Mucosa of stomach (tissue), 1 donor: ENCODE data around the gene NLE1.
A peak's percentile ranks its signal among the peaks of the same experiment; 100 is the strongest.

Experiments
- H3K27me3 ChIP-seq: one replicate; pipeline ENCODE4 v1.7.0; 2013; ENCODE audit warnings: mild to moderate bottlenecking, low read length; ENCODE audit not compliant: control insufficient read depth, insufficient read depth
- H3K36me3 ChIP-seq: one replicate; pipeline ENCODE4 v1.7.0; 2013; ENCODE audit warnings: low read length; ENCODE audit not compliant: control insufficient read depth, insufficient read depth
- H3K4me1 ChIP-seq: one replicate; pipeline ENCODE4 v1.7.0; 2013; ENCODE audit warnings: mild to moderate bottlenecking, low read length; ENCODE audit not compliant: control insufficient read depth, insufficient read depth
- H3K4me3 ChIP-seq: one replicate; pipeline ENCODE4 v1.7.0; 2013; ENCODE audit warnings: low read length
- H3K9ac ChIP-seq: one replicate; pipeline ENCODE4 v1.7.0; 2013; ENCODE audit warnings: mild to moderate bottlenecking, low read length, moderate library complexity
- H3K9me3 ChIP-seq: one replicate; pipeline ENCODE4 v1.7.0; 2013; ENCODE audit warnings: mild to moderate bottlenecking, low read length, moderate library complexity; ENCODE audit not compliant: control insufficient read depth
- donor health status: Pancreatic carcinoma.

Gene NLE1

GRCh38 chr17:35088356-35088880, 53.7 kb downstream of the NLE1 start:
- no peaks in the 10 kb centered on the region for H3K27me3 ChIP-seq
- peak overlapping the region; percentile 97 for H3K4me3 ChIP-seq
- H3K9me3 ChIP-seq = no peaks in the 10 kb centered on the region
- H3K9ac ChIP-seq = peak overlapping the region; percentile 90
- H3K36me3 ChIP-seq = no peaks in the 10 kb centered on the region
- H3K4me1 ChIP-seq = peaks cover 27% of the 10 kb centered on the region

GRCh38 chr17:35087731-35088355, 54.3 kb downstream of the NLE1 start:
- Histone ChIP-seq H3K4me3 (peak overlapping the region; percentile 97), H3K9ac (peak overlapping the region; percentile 90), H3K36me3 (no peaks in the 10 kb centered on the region), H3K27me3 (no peaks in the 10 kb centered on the region), H3K4me1 (peaks cover 33% of the 10 kb centered on the region), H3K9me3 (no peaks in the 10 kb centered on the region)

- Histone ChIP-seq H3K9me3 (no peaks in the 10 kb centered on the region), H3K4me1 (peaks cover 41% of the 10 kb centered on the region), H3K36me3 (no peaks in the 10 kb centered on the region), H3K9ac (peak overlapping the region; percentile 90), H3K4me3 (peak overlapping the region; percentile 97), H3K27me3 (no peaks in the 10 kb centered on the region)
Observed at GRCh38 chr17:35086931-35087573, 55.1 kb downstream of the NLE1 start.

GRCh38 chr17:35086164-35086563, 55.9 kb downstream of the NLE1 start:
- no peaks in the 10 kb centered on the region for H3K9me3 ChIP-seq
- no peak overlapping the region for H3K9ac ChIP-seq
- H3K4me1 ChIP-seq = peaks cover 43% of the 10 kb centered on the region
- no peaks in the 10 kb centered on the region for H3K27me3 ChIP-seq
- no peaks in the 10 kb centered on the region for H3K36me3 ChIP-seq
- no peak overlapping the region for H3K4me3 ChIP-seq

GRCh38 chr17:35084987-35085386, 57.1 kb downstream of the NLE1 start:
- H3K9ac ChIP-seq = no peak overlapping the region
- H3K9me3 ChIP-seq = no peaks in the 10 kb centered on the region
- no peaks in the 10 kb centered on the region for H3K27me3 ChIP-seq
- peaks cover 48% of the 10 kb centered on the region for H3K4me1 ChIP-seq
- no peak overlapping the region for H3K4me3 ChIP-seq
- no peaks in the 10 kb centered on the region for H3K36me3 ChIP-seq

- Histone ChIP-seq H3K36me3 (no peaks in the 10 kb centered on the region), H3K9ac (no peak overlapping the region), H3K4me1 (peaks cover 55% of the 10 kb centered on the region), H3K9me3 (no peaks in the 10 kb centered on the region), H3K4me3 (no peak overlapping the region), H3K27me3 (no peaks in the 10 kb centered on the region)
Observed at GRCh38 chr17:35083071-35083470, 59.0 kb downstream of the NLE1 start.

GRCh38 chr17:35082073-35082657, 59.9 kb downstream of the NLE1 start:
- Histone ChIP-seq H3K9ac (peak overlapping the region; percentile 23), H3K9me3 (no peaks in the 10 kb centered on the region), H3K4me1 (peaks cover 60% of the 10 kb centered on the region), H3K4me3 (no peak overlapping the region), H3K27me3 (no peaks in the 10 kb centered on the region), H3K36me3 (no peaks in the 10 kb centered on the region)

- Histone ChIP-seq H3K9me3 (no peaks in the 10 kb centered on the region), H3K36me3 (no peaks in the 10 kb centered on the region), H3K4me3 (no peak overlapping the region), H3K4me1 (peaks cover 56% of the 10 kb centered on the region), H3K9ac (no peak overlapping the region), H3K27me3 (no peaks in the 10 kb centered on the region)
Observed at GRCh38 chr17:35081638-35082037, 60.5 kb downstream of the NLE1 start.

- no peak overlapping the region for H3K4me3 ChIP-seq
- peaks cover 45% of the 10 kb centered on the region for H3K4me1 ChIP-seq
- no peak overlapping the region for H3K9ac ChIP-seq
- no peaks in the 10 kb centered on the region for H3K36me3 ChIP-seq
- H3K9me3 ChIP-seq = no peaks in the 10 kb centered on the region
- H3K27me3 ChIP-seq = no peaks in the 10 kb centered on the region
Observed at GRCh38 chr17:35080536-35080935, 61.6 kb downstream of the NLE1 start.

GRCh38 chr17:35079547-35080423, 62.3 kb downstream of the NLE1 start:
- Histone ChIP-seq H3K4me1 (peaks cover 40% of the 10 kb centered on the region), H3K27me3 (no peaks in the 10 kb centered on the region), H3K9me3 (no peaks in the 10 kb centered on the region), H3K9ac (no peak overlapping the region), H3K4me3 (no peak overlapping the region), H3K36me3 (no peaks in the 10 kb centered on the region)
